HCT116 (cell line): ENCODE results near the gene SDSL. TPM values are rescaled to one million over a fixed set of nuclear protein-coding genes. Genes with fewer than 3 reads are reported as not detected.

Source experiments
- ATAC-seq: fragments of 200-7000 bp; cut with Tn5 transposase; 2 replicates; pipeline ENCODE4 v1.9.1; 2020; ENCODE audit warnings: mild to moderate bottlenecking, moderate library complexity
- BruUV-seq: library from RNA; stranded (reverse); fragments of 400-500 nt; replicated peaks from 2 replicates; lab custom pipeline; 2021; lab: Mats Ljungman, UMichigan
- CTCF ChIA-PET: fragments of 300-600 bp; sonication (Branson Sonifier 250); formaldehyde crosslinking; loops from one replicate; lab custom pipeline; 2021; ENCODE audit warnings: antibody characterized with exemption; lab: Charles Lee
- POLR2A ChIA-PET: fragments of 300-600, 350-600 bp; sonication (Branson Sonifier 250); formaldehyde crosslinking; loops from one replicate; lab custom pipeline; 2021; ENCODE audit warnings: antibody characterized with exemption; lab: Charles Lee
- RAD21 ChIA-PET, 2 experiments: fragments of 300-600 bp; sonication (Branson Sonifier 250); formaldehyde crosslinking; loops; one replicate each; lab custom pipeline; 2023; ENCODE audit warnings: low total read pairs in 2 of 2; ENCODE audit not compliant: uncharacterized antibody in 2 of 2, unreplicated experiment in 2 of 2, low non-redundant PET in 1 of 2; lab: Charles Lee
- DNase-seq: peaks from one replicate; pipeline ENCODE4 v3.0.0-alpha.2; 2010; ENCODE audit warnings: low read depth, low spot score
- H2AFZ ChIP-seq: fragments of 200-600 bp; shearing (Covaris generic), sonication (generic); 2 replicates; pipeline ENCODE4 v1.6.1; 2017; ENCODE audit warnings: low read depth, mixed run types, mixed read lengths, antibody characterized with exemption, low read length; ENCODE audit not compliant: poor library complexity, severe bottlenecking
- H3K27ac ChIP-seq: 2 replicates; pipeline ENCODE4 v1.5.1; 2012; ENCODE audit warnings: low read depth, low read length
- H3K27me3 ChIP-seq: fragments of 200-600 bp; sonication (generic); 2 replicates; pipeline ENCODE4 v1.6.1; 2016; ENCODE audit warnings: mixed run types, low read length, mixed read lengths; ENCODE audit not compliant: insufficient read depth
- H3K36me3 ChIP-seq, 2 experiments: fragments of 200-500 bp in 1 of 2; fragments of 200-600 bp in 1 of 2; sonication (Bioruptor generic) in 1 of 2; sonication (generic) in 1 of 2; 2 replicates each; pipeline versions ENCODE4 v1.5.1 to v1.6.1; 2014 to 2016; ENCODE audit warnings: low read length in 2 of 2, inconsistent platforms in 1 of 2, mixed read lengths in 1 of 2, mixed run types in 1 of 2; ENCODE audit not compliant: insufficient read depth in 2 of 2, control insufficient read depth in 1 of 2
- H3K4me1 ChIP-seq, 2 experiments: fragments of 200-600 bp in 1 of 2; sonication (generic) in 1 of 2; 2 replicates each; pipeline versions ENCODE4 v1.5.1 to v1.6.1; 2012 to 2017; ENCODE audit warnings: low read length in 2 of 2, inconsistent platforms in 1 of 2, mild to moderate bottlenecking in 1 of 2, mixed read lengths in 1 of 2, mixed run types in 1 of 2, moderate library complexity in 1 of 2; ENCODE audit not compliant: insufficient read depth in 2 of 2, control insufficient read depth in 1 of 2
- H3K4me2 ChIP-seq: fragments of 200-600 bp; sonication (generic); 2 replicates; pipeline ENCODE4 v1.6.1; 2017; ENCODE audit warnings: mixed run types, low read length, mixed read lengths
- H3K4me3 ChIP-seq, 2 experiments: fragments of 200-600 bp in 1 of 2; sonication (generic) in 1 of 2; replicated peaks in 1 of 2; 2 replicates each; pipeline ENCODE4 v1.5.1; 2011 to 2016; ENCODE audit warnings: low read length in 2 of 2, control low read depth in 1 of 2, low read depth in 1 of 2, mild to moderate bottlenecking in 1 of 2, mixed read lengths in 1 of 2, mixed run types in 1 of 2
- H3K79me2 ChIP-seq: fragments of 200-600 bp; sonication (generic); 2 replicates; pipeline ENCODE4 v1.6.1; 2017; ENCODE audit warnings: mild to moderate bottlenecking, mixed run types, low read length, moderate library complexity, mixed read lengths; ENCODE audit not compliant: insufficient read depth
- H3K9ac ChIP-seq: fragments of 200-600 bp; sonication (generic); 2 replicates; pipeline ENCODE4 v1.6.1; 2016; ENCODE audit warnings: low read length, mixed read lengths
- H3K9me2 ChIP-seq: fragments of 200-600 bp; sonication (generic), shearing (Covaris generic); 2 replicates; pipeline ENCODE4 v1.6.1; 2017; ENCODE audit warnings: mixed run types, mild to moderate bottlenecking, moderate library complexity; ENCODE audit not compliant: insufficient read depth
- H3K9me3 ChIP-seq, 2 experiments: fragments of 200-500 bp in 1 of 2; fragments of 200-600 bp in 1 of 2; sonication (Bioruptor generic) in 1 of 2; sonication (generic) in 1 of 2; 2 replicates each; pipeline ENCODE4 v1.6.1; 2014 to 2017; ENCODE audit warnings: low read length in 2 of 2, mixed read lengths in 2 of 2, inconsistent platforms in 1 of 2, low read depth in 1 of 2, mild to moderate bottlenecking in 1 of 2, mixed run types in 1 of 2, moderate library complexity in 1 of 2; ENCODE audit not compliant: control insufficient read depth in 1 of 2, insufficient read depth in 1 of 2
- H4K20me1 ChIP-seq: fragments of 200-600 bp; sonication (generic), shearing (Covaris generic); 2 replicates; pipeline ENCODE4 v1.6.1; 2017; ENCODE audit warnings: mixed run types, mild to moderate bottlenecking, moderate library complexity; ENCODE audit not compliant: insufficient read depth
- CEBPB ChIP-seq: IDR thresholded peaks from 2 replicates; pipeline ENCODE4 v1.6.1; 2012; ENCODE audit warnings: low read depth
- EGR1 ChIP-seq: IDR thresholded peaks from 2 replicates; pipeline ENCODE4 v1.6.1; 2012; ENCODE audit warnings: low read depth
- EZH2phosphoT487 ChIP-seq: fragments of 200-600 bp; IDR thresholded peaks from 2 replicates; pipeline ENCODE4 v1.6.1; 2018; ENCODE audit warnings: antibody characterized with exemption, borderline replicate concordance
- SP1 ChIP-seq: IDR thresholded peaks from 2 replicates; pipeline ENCODE4 v1.6.1; 2012; ENCODE audit warnings: low read depth
- TCF7L2 ChIP-seq: IDR thresholded peaks from 2 replicates; pipeline ENCODE4 v1.7.0; 2011; ENCODE audit warnings: borderline replicate concordance, inconsistent platforms; ENCODE audit not compliant: insufficient read depth, insufficient read length; ENCODE audit errors: extremely low read depth
- ZBTB33 ChIP-seq: IDR thresholded peaks from 2 replicates; pipeline ENCODE4 v1.6.1; 2011; ENCODE audit warnings: mild to moderate bottlenecking, low read length, moderate library complexity; ENCODE audit not compliant: insufficient replicate concordance; ENCODE audit errors: extremely low read depth
- intact Hi-C: fragments of 100-400 bp; cut with micrococcal nuclease; formaldehyde crosslinking; loops from 2 replicates; pipeline ENCODE4 v1.10.0; 2022
- total RNA-seq: library from RNA; stranded (reverse); gene quantifications from one replicate; pipeline ENCODE4 v1.2.1, GENCODE V29; 2021; ENCODE audit not compliant: unreplicated experiment
- TF ChIP-seq, protein P1 (sequence below): IDR thresholded peaks from 2 replicates; pipeline ENCODE4 v1.6.1; 2012; ENCODE audit warnings: low read depth

The SDSL gene
- total RNA-seq, 1 experiment from 2014 or later, result 19.1 TPM

GRCh38 chr12:113395119-113395518 lies 27.1 kb upstream of the SDSL start (continued):
- no peak for TF ChIP-seq CEBPB

- ChIA-PET POLR2A (no interaction called here), RAD21 (no interaction called here), CTCF (no interaction called here)
- Histone ChIP-seq H3K9me2 (no peaks in the 10 kb centered on the region), H2AFZ (no peak overlapping the region), H3K9ac (no peak overlapping the region), H3K4me3 (no peak overlapping the region), H3K27me3 (no peaks in the 10 kb centered on the region), H3K4me1 (no peaks in the 10 kb centered on the region), H3K36me3 (no peaks in the 10 kb centered on the region), H3K4me2 (no peak overlapping the region), H3K79me2 (no peaks in the 10 kb centered on the region), H3K27ac (no peak overlapping the region), H4K20me1 (no peaks in the 10 kb centered on the region), H3K9me3 (no peaks in the 10 kb centered on the region)
- BruUV-seq, result no TSS peak
- intact Hi-C loops, result no loop called here
- TF ChIP-seq EZH2phosphoT487 (no peak), SP1 (no peak), TCF7L2 (no peak), ZBTB33 (no peak), EGR1 (no peak)
- TF ChIP-seq, protein P1, sequence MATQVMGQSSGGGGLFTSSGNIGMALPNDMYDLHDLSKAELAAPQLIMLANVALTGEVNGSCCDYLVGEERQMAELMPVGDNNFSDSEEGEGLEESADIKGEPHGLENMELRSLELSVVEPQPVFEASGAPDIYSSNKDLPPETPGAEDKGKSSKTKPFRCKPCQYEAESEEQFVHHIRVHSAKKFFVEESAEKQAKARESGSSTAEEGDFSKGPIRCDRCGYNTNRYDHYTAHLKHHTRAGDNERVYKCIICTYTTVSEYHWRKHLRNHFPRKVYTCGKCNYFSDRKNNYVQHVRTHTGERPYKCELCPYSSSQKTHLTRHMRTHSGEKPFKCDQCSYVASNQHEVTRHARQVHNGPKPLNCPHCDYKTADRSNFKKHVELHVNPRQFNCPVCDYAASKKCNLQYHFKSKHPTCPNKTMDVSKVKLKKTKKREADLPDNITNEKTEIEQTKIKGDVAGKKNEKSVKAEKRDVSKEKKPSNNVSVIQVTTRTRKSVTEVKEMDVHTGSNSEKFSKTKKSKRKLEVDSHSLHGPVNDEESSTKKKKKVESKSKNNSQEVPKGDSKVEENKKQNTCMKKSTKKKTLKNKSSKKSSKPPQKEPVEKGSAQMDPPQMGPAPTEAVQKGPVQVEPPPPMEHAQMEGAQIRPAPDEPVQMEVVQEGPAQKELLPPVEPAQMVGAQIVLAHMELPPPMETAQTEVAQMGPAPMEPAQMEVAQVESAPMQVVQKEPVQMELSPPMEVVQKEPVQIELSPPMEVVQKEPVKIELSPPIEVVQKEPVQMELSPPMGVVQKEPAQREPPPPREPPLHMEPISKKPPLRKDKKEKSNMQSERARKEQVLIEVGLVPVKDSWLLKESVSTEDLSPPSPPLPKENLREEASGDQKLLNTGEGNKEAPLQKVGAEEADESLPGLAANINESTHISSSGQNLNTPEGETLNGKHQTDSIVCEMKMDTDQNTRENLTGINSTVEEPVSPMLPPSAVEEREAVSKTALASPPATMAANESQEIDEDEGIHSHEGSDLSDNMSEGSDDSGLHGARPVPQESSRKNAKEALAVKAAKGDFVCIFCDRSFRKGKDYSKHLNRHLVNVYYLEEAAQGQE, result no peak
- no peak for ATAC-seq
- no peak for DNase-seq
Measured at GRCh38 chr12:113396200-113396599, 26.0 kb upstream of the SDSL start.
